Activated CD4-positive, alpha-beta T cell treated with anti-CD3 and anti-CD28 coated beads, Interleukin-2, amount 10 ng/mL, durations not matched to agents 7 days and 5 days (primary cell): Measurements from ENCODE around the gene SP3. TPM values are rescaled to one million over a fixed set of nuclear protein-coding genes. Genes with fewer than 3 reads are reported as not detected.

Source experiments
- CTCF ChIA-PET: fragments of 350-600 bp; sonication (Branson Sonifier 250); formaldehyde crosslinking; loops from one replicate; lab custom pipeline; 2021; ENCODE audit warnings: antibody characterized with exemption; lab: Charles Lee
- POLR2A ChIA-PET: fragments of 350-600 bp; sonication (Branson Sonifier 250); formaldehyde crosslinking; loops from one replicate; lab custom pipeline; 2021; ENCODE audit warnings: antibody characterized with exemption; lab: Charles Lee
- DNase-seq: peaks from one replicate; pipeline ENCODE4 v3.0.0-alpha.2; 2020
- H3K27ac Mint-ChIP-seq: one replicate; pipeline ENCODE4 v1.8.0; 2021; ENCODE audit warnings: mild to moderate bottlenecking, moderate library complexity, mixed read lengths
- H3K27me3 Mint-ChIP-seq: one replicate; pipeline ENCODE4 v1.8.0; 2021; ENCODE audit warnings: mixed read lengths
- H3K36me3 Mint-ChIP-seq: one replicate; pipeline ENCODE4 v1.8.0; 2021; ENCODE audit warnings: low read depth, mixed read lengths
- H3K4me1 Mint-ChIP-seq: one replicate; pipeline ENCODE4 v1.8.0; 2021; ENCODE audit warnings: mixed read lengths
- H3K4me3 Mint-ChIP-seq: one replicate; pipeline ENCODE4 v1.8.0; 2021; ENCODE audit warnings: mild to moderate bottlenecking, moderate library complexity, mixed read lengths
- H3K9me3 Mint-ChIP-seq: one replicate; pipeline ENCODE4 v1.8.0; 2021; ENCODE audit warnings: mixed read lengths
- total RNA-seq, 2 experiments: library from RNA; stranded (reverse); gene quantifications; one replicate each; pipeline ENCODE4 v1.2.3, GENCODE V29; 2021

The SP3 gene
- total RNA-seq, 2 experiments from 2014 or later, result 105 to 109 TPM

DNA sequence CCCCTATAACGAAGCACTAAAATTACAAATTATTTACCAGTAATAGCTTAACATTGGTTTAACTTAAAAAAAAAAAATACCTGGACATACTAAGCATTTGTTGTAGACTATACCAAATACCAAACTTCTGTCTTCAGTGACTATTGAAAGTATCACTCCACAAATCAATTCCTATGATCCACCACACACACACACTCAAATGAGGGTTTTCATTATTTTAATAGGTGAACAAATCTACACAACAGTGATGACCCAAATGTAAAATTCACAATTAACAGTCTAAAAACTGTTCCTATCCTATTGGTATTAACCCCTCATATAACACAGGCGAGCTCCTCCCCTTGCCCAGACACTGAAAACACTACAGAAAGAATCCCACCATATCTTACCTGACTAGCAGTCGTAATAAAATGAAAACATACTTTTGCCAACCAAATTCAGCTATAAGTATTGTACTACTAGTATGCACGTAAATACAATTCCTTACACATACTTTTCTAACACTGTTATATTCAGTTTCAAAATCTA is 2.5 kb downstream of the SP3 start:
- POLR2A ChIA-PET, result no interaction called here
- no peak for DNase-seq
- peak overlapping the region; percentile 98 for H3K27ac Mint-ChIP-seq
- peaks cover 7% of the 10 kb centered on the region for H3K9me3 Mint-ChIP-seq
- peak overlapping the region; percentile 99 for H3K4me3 Mint-ChIP-seq
- peaks cover 44% of the 10 kb centered on the region for H3K36me3 Mint-ChIP-seq
- no peaks in the 10 kb centered on the region for H3K27me3 Mint-ChIP-seq
- CTCF ChIA-PET, result no interaction called here
- peaks cover 51% of the 10 kb centered on the region for H3K4me1 Mint-ChIP-seq

DNA sequence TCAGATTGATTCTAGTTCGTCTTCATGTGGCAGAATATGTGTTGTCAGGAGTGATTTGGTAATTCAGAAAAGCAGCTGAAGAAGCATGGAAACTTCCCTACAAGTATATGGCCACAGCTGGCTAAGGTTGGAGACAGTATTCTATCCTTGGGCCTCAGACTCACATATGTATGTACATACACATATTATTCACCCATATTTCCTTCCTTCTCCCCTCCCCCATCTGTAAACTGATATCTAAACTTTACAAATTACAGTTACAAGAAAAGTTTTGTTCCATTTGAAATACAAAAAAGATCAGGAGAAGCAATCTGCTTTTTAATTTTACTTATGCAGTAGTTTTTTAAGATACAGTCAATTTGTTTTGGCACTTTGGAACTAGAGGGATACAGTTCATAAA is 3.1 kb downstream of the SP3 start:
- H3K36me3 Mint-ChIP-seq, result peaks cover 49% of the 10 kb centered on the region
- ChIA-PET CTCF (interaction anchor here (1.0 kb wide), 1 partner anchor 29 kb away, joined by 4 read pairs; no protein-coding TSS in a partner anchor), POLR2A (no interaction called here)
- peaks cover 55% of the 10 kb centered on the region for H3K4me1 Mint-ChIP-seq
- no peak for DNase-seq
- H3K27ac Mint-ChIP-seq, result peak overlapping the region; percentile 98
- no peaks in the 10 kb centered on the region for H3K27me3 Mint-ChIP-seq
- H3K4me3 Mint-ChIP-seq, result peak overlapping the region; percentile 99
- H3K9me3 Mint-ChIP-seq, result peaks cover 7% of the 10 kb centered on the region

DNA sequence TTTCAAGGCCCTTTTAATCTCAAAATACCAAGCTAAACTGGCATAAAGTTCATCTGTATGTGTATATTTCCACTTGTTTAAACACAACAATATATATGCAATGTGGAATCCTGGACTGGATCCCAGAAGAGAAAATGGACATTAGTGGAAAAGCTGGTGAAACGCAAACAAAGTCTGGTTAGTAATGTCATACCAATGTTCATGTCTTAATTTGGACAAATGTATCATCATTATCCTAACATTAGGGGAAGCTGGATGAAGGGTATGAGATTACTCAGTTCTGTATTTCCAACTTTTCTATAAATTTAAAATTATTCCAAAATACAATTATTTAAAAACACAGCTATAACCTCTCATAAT is 3.8 kb downstream of the SP3 start:
- Mint-ChIP-seq H3K36me3 (peaks cover 55% of the 10 kb centered on the region), H3K27ac (peak overlapping the region; percentile 57), H3K9me3 (peaks cover 7% of the 10 kb centered on the region), H3K4me1 (peaks cover 55% of the 10 kb centered on the region), H3K27me3 (no peaks in the 10 kb centered on the region), H3K4me3 (peak overlapping the region; percentile 99)
- no peak for DNase-seq
- POLR2A ChIA-PET, result no interaction called here
- CTCF ChIA-PET, result interaction anchor here (1.0 kb wide), 1 partner anchor 29 kb away, joined by 4 read pairs; no protein-coding TSS in a partner anchor

DNA sequence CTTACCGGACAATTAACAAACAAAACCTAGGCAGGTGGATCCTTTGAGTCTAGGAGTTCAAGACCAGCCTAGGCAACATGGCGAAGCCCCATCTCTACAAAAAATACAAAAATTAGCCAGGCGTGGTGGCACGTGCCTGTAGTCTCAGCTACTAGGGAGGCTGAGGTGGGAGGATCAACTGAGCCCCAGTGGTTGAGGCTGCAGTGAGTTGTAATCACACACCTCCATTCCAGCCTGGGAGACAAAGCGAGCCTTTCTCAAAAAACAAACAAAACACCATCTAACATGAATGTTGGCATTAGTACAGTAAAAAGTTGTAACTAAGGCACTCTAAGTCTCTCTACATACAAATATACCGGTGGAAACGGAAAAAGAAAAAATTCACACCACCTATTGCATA is 5.3 kb downstream of the SP3 start:
- H3K27ac Mint-ChIP-seq, result peak overlapping the region; percentile 34
- ChIA-PET CTCF (no interaction called here), POLR2A (interaction anchor here (0.5 kb wide), 1 partner anchor 20 kb away, joined by 4 read pairs; no protein-coding TSS in a partner anchor)
- H3K9me3 Mint-ChIP-seq, result peaks cover 7% of the 10 kb centered on the region
- peaks cover 66% of the 10 kb centered on the region for H3K36me3 Mint-ChIP-seq
- H3K4me1 Mint-ChIP-seq, result peaks cover 62% of the 10 kb centered on the region
- H3K4me3 Mint-ChIP-seq, result peak overlapping the region; percentile 99
- DNase-seq, result no peak
- H3K27me3 Mint-ChIP-seq, result no peaks in the 10 kb centered on the region

DNA sequence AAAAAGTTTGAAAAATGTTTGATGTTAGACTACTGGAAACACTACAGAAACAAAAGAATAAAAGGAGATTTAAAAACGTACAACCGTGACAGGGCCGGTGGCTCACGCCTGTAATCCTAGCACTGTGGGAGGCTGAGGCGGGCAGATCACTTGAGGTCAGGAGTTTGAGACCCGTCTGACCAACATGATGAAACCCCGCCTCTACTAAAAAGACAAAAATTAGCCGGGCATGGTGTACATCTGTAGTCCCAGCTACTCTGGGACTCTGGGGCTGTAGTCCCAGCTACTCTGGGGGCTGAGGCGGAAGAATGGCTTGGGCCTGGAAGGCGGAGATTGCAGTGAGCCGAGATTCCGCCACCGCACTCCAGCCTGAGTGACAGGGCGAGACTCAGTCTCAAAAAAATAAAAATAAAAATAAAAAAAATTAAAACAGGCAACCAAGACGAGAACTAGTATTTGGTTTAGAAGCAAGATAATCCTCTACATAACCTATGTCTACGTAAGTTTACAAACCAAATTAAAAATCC is 5.8 kb downstream of the SP3 start:
- Mint-ChIP-seq H3K27ac (peak overlapping the region; percentile 33), H3K4me3 (peak overlapping the region; percentile 99), H3K27me3 (no peaks in the 10 kb centered on the region), H3K4me1 (peaks cover 64% of the 10 kb centered on the region), H3K36me3 (peaks cover 69% of the 10 kb centered on the region), H3K9me3 (peaks cover 7% of the 10 kb centered on the region)
- CTCF ChIA-PET, result no interaction called here
- POLR2A ChIA-PET, result no interaction called here
- no peak for DNase-seq

DNA sequence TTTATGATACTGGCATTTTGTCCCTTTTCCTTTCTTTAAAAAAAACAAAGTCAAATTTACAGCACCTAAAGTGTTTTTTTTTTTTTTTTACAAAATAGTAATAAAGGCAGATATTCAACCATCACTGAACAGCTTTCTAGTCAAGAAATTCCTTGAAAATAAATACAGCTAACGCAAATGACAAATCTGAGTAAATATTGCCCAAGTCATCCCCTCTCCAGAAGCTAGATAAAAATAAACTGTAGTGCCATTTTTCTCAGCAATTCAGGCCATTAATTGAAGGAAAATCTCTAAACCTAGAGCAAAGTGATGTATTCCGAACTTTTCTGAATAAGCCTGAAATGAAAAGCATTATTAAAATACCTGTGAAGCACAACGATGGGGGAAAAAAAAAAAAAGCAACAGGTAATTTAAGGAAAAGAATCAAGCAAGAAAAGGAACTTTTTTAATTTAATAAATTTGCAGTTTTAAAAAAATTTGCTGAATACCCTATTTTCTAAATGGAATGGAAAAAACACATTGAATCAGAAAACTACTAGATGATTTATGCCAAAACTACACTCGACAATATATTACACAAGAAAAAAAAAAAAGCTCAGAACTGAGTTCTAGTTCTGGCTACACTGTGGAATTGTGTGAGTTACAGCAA is 6.9 kb downstream of the SP3 start:
- H3K9me3 Mint-ChIP-seq, result peaks cover 7% of the 10 kb centered on the region
- peak overlapping the region; percentile 30 for H3K4me3 Mint-ChIP-seq
- H3K27me3 Mint-ChIP-seq, result no peaks in the 10 kb centered on the region
- peaks cover 72% of the 10 kb centered on the region for H3K4me1 Mint-ChIP-seq
- ChIA-PET POLR2A (no interaction called here), CTCF (interaction anchor here (1.2 kb wide), 1 partner anchor 14 kb away, joined by 3 read pairs; no protein-coding TSS in a partner anchor)
- DNase-seq, result no peak
- H3K27ac Mint-ChIP-seq, result no peak overlapping the region
- H3K36me3 Mint-ChIP-seq, result peaks cover 75% of the 10 kb centered on the region

DNA sequence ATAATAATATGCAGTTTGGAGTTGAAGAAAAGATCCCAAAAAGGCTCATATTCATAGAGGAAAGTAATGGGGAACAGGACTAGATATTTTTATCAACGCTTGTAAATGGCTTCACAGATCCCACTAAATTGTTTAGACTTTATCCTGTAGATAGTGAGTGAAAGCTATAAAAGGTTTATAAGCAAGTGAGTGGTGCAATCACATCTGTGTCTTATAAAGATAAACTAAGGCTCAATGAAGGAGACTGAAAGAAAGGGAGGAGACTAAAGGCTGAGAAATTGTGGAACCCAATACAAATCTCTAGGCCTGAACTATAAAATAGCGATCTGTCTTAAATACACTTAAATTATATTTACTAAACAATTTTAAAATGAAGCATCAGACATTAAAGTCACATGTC is 7.7 kb downstream of the SP3 start:
- Mint-ChIP-seq H3K36me3 (peaks cover 75% of the 10 kb centered on the region), H3K9me3 (peaks cover 7% of the 10 kb centered on the region), H3K27ac (no peak overlapping the region), H3K27me3 (no peaks in the 10 kb centered on the region), H3K4me1 (peaks cover 78% of the 10 kb centered on the region), H3K4me3 (no peak overlapping the region)
- POLR2A ChIA-PET, result no interaction called here
- no peak for DNase-seq
- CTCF ChIA-PET, result interaction anchor here (1.2 kb wide), 1 partner anchor 13 kb away, joined by 3 read pairs; no protein-coding TSS in a partner anchor

DNA sequence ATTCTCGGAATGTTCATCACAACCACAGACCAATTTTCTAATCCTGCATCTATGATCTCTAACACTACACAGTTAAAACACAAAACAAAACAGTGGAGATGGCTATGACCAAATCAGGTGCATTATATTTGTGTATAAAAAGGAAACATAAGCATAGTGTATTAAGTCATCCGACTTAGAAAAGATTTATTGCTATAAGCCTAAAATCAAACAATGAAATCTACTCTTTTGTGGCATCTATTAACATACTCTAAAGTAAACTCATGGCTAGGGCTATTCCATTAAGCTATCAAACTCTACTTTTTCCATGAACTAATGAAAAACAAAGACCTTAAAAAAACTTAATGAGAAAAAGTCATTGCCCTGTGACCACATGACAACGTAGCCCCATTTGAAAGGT is 8.7 kb downstream of the SP3 start:
- Mint-ChIP-seq H3K27ac (no peak overlapping the region), H3K4me1 (peaks cover 79% of the 10 kb centered on the region), H3K4me3 (no peak overlapping the region), H3K36me3 (peaks cover 77% of the 10 kb centered on the region), H3K9me3 (peaks cover 7% of the 10 kb centered on the region), H3K27me3 (no peaks in the 10 kb centered on the region)
- no peak for DNase-seq
- POLR2A ChIA-PET, result no interaction called here
- CTCF ChIA-PET, result no interaction called here

DNA sequence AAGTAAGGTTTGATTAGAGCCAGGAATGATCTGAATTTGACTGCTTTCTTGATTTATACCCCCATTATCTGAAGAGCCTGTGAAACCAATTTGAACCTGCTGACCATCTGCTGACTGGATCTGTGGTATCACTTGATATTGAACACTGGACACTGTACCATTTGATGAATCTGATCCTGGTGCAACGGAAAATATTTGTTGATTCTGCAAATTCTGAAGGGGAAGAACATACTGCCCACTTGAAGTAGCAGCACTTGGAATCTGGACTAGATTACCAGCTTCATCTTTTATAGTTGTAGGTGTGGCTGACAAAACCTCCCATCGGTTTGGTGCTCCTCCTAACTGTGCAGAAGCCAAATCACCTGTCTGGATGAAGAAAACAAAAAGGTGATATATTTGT is 9.3 kb downstream of the SP3 start:
- peaks cover 73% of the 10 kb centered on the region for H3K36me3 Mint-ChIP-seq
- ChIA-PET CTCF (no interaction called here), POLR2A (no interaction called here)
- H3K4me1 Mint-ChIP-seq, result peaks cover 76% of the 10 kb centered on the region
- no peak overlapping the region for H3K27ac Mint-ChIP-seq
- H3K9me3 Mint-ChIP-seq, result peaks cover 7% of the 10 kb centered on the region
- no peak for DNase-seq
- no peaks in the 10 kb centered on the region for H3K27me3 Mint-ChIP-seq
- no peak overlapping the region for H3K4me3 Mint-ChIP-seq

DNA sequence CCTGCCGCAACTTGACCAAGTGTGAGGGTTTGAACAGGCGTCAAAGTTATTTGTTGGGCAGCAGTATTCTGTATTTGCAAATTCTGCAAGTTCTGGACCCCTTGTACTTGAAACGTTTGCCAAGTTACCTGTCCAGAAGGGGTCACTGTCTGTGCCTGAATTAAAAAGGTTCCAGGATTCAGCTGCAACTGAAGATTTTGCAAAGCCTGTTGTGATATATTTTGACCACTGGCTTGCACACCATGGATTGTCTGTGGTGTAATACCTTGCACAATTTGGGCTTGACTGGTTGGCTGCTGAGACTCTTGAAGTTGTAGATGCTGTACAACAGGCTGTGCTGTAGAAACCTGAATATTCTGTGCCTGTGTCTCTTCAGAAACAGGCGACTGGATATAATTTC is 10.2 kb downstream of the SP3 start:
- Mint-ChIP-seq H3K36me3 (peaks cover 73% of the 10 kb centered on the region), H3K27me3 (no peaks in the 10 kb centered on the region), H3K9me3 (peaks cover 1% of the 10 kb centered on the region), H3K4me1 (peaks cover 74% of the 10 kb centered on the region), H3K27ac (no peak overlapping the region), H3K4me3 (no peak overlapping the region)
- CTCF ChIA-PET, result no interaction called here
- POLR2A ChIA-PET, result no interaction called here
- DNase-seq, result no peak

DNA sequence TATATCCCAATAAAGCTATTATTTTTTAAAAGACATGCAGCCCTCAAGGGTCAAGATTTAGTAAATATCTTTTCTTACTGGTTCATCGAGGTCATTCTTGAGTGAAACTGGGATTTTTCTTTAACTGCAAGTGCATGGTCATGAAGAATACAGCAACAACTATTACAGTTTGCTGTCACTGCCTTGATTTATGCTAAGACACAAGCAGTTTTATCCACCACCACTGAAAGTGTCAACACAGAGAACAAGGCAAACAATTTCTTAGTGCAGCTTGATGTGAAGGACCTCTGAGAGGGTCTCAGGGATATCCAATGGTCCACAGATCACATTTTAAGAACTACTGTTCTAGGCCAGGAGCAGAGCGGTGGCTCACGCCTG is 12.1 kb downstream of the SP3 start:
- peaks cover 70% of the 10 kb centered on the region for H3K4me1 Mint-ChIP-seq
- no peak overlapping the region for H3K4me3 Mint-ChIP-seq
- H3K9me3 Mint-ChIP-seq, result no peaks in the 10 kb centered on the region
- peaks cover 73% of the 10 kb centered on the region for H3K36me3 Mint-ChIP-seq
- no peaks in the 10 kb centered on the region for H3K27me3 Mint-ChIP-seq
- no peak for DNase-seq
- H3K27ac Mint-ChIP-seq, result peak overlapping the region; percentile 19
- ChIA-PET CTCF (no interaction called here), POLR2A (no interaction called here)

DNA sequence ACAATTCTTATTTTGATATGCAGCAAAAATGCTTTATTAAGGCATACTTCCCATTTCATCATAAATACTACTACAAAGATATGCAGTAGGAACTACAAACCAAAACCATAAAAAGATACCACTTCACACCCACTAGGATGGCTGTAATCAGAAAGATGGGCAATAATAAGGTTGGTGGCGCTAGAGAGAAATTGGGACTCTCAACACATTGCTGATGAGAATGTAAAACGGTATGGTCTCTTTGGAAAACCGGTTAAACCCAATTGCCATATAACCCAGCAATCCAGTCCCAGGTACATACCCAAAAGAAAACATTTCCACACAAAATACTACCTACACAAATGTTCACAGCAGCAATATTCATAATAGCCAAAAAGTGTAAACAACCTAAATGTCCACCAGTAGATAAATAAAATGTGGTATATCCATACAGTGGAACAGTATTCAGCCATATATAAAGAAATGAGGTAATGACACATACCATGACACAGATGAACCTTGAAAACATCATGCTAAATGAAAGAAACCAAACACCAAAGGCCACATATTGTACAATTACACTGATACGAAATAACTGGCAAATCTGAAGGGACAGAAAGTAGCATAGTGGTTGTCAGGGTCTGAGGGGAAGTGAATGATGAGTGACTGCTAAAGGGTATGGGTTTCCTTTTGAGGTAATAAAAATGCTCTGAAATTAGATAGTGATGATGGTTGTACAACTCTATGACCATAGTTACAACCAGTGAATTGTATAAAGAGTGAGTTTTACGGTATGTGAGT is 12.7 kb downstream of the SP3 start:
- POLR2A ChIA-PET, result no interaction called here
- no peak for DNase-seq
- CTCF ChIA-PET, result no interaction called here
- H3K27me3 Mint-ChIP-seq, result no peaks in the 10 kb centered on the region
- H3K36me3 Mint-ChIP-seq, result peaks cover 76% of the 10 kb centered on the region
- H3K4me1 Mint-ChIP-seq, result peaks cover 73% of the 10 kb centered on the region
- no peak overlapping the region for H3K27ac Mint-ChIP-seq
- no peak overlapping the region for H3K4me3 Mint-ChIP-seq
- H3K9me3 Mint-ChIP-seq, result no peaks in the 10 kb centered on the region

DNA sequence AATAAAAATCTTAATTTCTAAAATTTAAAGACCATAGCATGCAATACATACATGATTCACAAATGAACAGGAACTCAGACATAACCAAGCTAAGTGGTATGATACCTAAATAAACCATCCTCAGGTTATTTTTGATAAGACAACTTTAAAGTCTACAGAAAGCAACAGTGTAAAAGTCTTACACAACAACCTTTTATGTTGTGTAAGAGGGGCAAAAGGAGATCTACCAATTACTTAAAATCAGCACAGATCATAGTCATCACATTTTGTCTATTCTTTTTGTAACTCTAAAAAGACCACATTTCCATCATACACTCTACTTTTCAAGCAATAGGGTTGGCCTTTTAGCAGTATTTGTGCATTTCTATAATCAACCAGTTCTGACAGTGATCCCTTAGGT is 16.3 kb downstream of the SP3 start:
- Mint-ChIP-seq H3K36me3 (peaks cover 63% of the 10 kb centered on the region), H3K27ac (no peak overlapping the region), H3K4me3 (no peak overlapping the region), H3K9me3 (no peaks in the 10 kb centered on the region), H3K4me1 (peaks cover 56% of the 10 kb centered on the region), H3K27me3 (no peaks in the 10 kb centered on the region)
- POLR2A ChIA-PET, result no interaction called here
- no peak for DNase-seq
- CTCF ChIA-PET, result no interaction called here
